ENCODE results near the gene PRAME.

DNA sequence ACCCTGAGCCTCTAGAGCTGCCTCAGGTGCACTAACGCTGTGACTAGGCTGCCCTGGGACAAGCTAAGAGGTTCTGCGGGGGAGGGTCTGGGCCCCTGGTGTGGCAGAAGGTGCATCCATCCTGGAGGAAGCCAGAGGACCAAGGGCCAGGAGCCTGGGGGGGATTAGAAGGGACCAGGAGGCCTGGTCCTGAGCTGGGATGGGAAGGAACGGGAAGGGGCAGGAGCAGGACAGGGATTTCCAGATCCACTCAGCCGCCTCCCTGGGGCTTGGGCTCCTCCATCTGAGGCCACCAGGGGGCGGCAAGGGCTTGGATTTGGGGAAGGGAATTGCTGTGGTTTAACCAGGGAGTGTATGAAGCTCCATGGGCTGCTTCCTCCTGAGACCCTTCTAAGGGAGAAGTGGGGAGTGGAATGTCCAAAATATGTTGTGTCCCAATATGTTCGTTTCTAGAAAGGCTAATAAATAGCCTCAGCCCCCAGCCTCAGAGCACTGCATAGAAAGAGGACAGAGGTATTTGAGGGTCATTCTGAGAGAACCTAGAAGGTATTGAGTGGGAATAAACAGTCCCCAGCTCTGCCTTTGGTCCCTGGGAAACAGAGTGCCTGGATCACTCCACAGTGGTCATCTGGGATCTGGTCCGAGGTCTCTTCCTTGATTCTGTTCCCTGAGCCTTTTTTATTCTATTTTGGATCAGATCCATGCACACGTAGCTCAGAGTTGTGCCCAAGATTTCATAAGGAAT, 17.4 kb upstream of the PRAME start:
- TF ChIP-seq TAF1 (IDR thresholded peaks at IDR 0.05; ENCODE audit: low read depth) (no peak), RAD21 (IDR thresholded peaks at IDR 0.05; ENCODE audit: low read depth) (peak; percentile 54), TEAD4 (IDR thresholded peaks at IDR 0.05) (no peak), CREB1 (IDR thresholded peaks at IDR 0.05; ENCODE audit: low read depth) (no peak), CEBPB (IDR thresholded peaks at IDR 0.05) (no peak), EP300 (IDR thresholded peaks at IDR 0.05; ENCODE audit: borderline replicate concordance) (no peak), FOXM1 (IDR thresholded peaks at IDR 0.05; ENCODE audit: borderline replicate concordance, low read depth) (no peak), ZBTB7A (IDR thresholded peaks at IDR 0.05; ENCODE audit: low read depth) (no peak), YY1 (IDR thresholded peaks at IDR 0.05; ENCODE audit: low read depth) (no peak)
- TF ChIP-seq, protein P1, sequence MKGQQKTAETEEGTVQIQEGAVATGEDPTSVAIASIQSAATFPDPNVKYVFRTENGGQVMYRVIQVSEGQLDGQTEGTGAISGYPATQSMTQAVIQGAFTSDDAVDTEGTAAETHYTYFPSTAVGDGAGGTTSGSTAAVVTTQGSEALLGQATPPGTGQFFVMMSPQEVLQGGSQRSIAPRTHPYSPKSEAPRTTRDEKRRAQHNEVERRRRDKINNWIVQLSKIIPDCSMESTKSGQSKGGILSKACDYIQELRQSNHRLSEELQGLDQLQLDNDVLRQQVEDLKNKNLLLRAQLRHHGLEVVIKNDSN (IDR thresholded peaks at IDR 0.05) = no peak
- TF ChIP-seq, protein P2, sequence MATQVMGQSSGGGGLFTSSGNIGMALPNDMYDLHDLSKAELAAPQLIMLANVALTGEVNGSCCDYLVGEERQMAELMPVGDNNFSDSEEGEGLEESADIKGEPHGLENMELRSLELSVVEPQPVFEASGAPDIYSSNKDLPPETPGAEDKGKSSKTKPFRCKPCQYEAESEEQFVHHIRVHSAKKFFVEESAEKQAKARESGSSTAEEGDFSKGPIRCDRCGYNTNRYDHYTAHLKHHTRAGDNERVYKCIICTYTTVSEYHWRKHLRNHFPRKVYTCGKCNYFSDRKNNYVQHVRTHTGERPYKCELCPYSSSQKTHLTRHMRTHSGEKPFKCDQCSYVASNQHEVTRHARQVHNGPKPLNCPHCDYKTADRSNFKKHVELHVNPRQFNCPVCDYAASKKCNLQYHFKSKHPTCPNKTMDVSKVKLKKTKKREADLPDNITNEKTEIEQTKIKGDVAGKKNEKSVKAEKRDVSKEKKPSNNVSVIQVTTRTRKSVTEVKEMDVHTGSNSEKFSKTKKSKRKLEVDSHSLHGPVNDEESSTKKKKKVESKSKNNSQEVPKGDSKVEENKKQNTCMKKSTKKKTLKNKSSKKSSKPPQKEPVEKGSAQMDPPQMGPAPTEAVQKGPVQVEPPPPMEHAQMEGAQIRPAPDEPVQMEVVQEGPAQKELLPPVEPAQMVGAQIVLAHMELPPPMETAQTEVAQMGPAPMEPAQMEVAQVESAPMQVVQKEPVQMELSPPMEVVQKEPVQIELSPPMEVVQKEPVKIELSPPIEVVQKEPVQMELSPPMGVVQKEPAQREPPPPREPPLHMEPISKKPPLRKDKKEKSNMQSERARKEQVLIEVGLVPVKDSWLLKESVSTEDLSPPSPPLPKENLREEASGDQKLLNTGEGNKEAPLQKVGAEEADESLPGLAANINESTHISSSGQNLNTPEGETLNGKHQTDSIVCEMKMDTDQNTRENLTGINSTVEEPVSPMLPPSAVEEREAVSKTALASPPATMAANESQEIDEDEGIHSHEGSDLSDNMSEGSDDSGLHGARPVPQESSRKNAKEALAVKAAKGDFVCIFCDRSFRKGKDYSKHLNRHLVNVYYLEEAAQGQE (IDR thresholded peaks at IDR 0.05; ENCODE audit: low read depth) = no peak
- TF ChIP-seq, protein P3, sequence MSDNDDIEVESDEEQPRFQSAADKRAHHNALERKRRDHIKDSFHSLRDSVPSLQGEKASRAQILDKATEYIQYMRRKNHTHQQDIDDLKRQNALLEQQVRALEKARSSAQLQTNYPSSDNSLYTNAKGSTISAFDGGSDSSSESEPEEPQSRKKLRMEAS (IDR thresholded peaks at IDR 0.05) = no peak

All from Ishikawa (cell line).